ENCODE results near the gene GATAD2B.

Gene GATAD2B

GRCh38 chr1:153803470-153804056 is 119.2 kb downstream of the GATAD2B start:
- ChIA-PET POLR2A (no interaction called here), CTCF (interaction anchor here (1.2 to 2.3 kb wide), 4 partner anchors 9 to 183 kb away, joined by 3 to 9 read pairs (median 8); partner anchors contain the start of genes DENND4B and RAB13)
- DNase-seq (ENCODE audit: low read depth, low spot score) = no peak
- H3K4me3 ChIP-seq (ENCODE audit: low read depth, low read length) = no peak overlapping the region
- TF ChIP-seq, protein P1, sequence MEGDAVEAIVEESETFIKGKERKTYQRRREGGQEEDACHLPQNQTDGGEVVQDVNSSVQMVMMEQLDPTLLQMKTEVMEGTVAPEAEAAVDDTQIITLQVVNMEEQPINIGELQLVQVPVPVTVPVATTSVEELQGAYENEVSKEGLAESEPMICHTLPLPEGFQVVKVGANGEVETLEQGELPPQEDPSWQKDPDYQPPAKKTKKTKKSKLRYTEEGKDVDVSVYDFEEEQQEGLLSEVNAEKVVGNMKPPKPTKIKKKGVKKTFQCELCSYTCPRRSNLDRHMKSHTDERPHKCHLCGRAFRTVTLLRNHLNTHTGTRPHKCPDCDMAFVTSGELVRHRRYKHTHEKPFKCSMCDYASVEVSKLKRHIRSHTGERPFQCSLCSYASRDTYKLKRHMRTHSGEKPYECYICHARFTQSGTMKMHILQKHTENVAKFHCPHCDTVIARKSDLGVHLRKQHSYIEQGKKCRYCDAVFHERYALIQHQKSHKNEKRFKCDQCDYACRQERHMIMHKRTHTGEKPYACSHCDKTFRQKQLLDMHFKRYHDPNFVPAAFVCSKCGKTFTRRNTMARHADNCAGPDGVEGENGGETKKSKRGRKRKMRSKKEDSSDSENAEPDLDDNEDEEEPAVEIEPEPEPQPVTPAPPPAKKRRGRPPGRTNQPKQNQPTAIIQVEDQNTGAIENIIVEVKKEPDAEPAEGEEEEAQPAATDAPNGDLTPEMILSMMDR (IDR thresholded peaks at IDR 0.05; ENCODE audit: insufficient read depth, low read length, missing control alignments) = no peak

DNA sequence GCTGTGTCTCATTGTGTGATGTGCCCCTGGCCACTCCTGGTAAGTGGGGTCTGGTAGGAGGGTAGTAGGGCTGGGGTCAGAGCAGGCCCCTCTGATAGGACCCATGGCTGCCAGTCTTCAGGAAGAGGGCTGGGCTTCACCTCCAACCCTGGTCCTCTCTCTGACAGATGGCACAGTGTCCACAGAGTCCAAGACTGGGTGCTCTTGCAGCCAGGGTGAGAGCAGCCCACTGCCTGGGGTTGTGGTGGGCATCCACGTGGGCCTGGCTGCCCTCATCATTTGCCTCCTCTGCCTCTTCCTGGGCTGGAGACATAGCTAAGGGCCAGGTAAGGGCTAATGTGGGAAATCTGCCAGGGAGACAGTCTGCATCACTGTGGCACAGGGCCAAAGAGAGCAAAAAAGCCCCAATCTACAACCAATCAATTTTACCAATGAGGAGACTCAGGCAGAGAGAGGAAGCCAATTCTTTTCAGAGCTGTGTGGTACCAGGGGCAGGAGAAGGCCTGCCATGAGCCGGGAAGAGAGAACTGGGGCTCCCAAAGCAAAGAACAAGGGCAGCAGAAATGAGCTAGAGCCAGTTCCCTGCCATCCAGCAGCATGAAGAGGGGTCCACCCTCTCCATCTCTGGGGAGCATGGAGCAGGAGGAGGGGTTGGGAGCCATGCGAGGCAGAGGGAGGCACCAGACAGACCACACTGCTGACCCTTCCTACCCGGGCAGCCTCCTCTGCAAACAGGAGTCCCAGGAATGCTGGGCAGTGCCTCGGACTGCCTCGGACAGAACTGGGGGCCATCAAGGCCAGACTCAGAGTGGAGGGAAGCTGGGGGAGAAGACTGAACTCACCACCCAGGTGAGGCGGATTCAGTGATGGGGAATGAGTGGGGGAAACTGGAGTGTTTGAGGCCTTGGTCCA is 120.7 kb downstream of the GATAD2B start:
- H3K4me3 ChIP-seq (ENCODE audit: low read depth, low read length) = no peak overlapping the region
- no peak for DNase-seq (ENCODE audit: low read depth, low spot score)
- ChIA-PET CTCF (interaction anchor here (1.2 to 5.8 kb wide), 6 partner anchors 8 to 185 kb away, joined by 5 to 88 read pairs (median 8); partner anchors contain the start of genes DENND4B and RAB13), POLR2A (interaction anchor here (0.6 to 1.2 kb wide), 3 partner anchors 166 to 222 kb away, joined by 3 to 5 read pairs (median 3); partner anchors contain the start of genes CREB3L4 and RPS27)
- TF ChIP-seq, protein P1 (IDR thresholded peaks at IDR 0.05; ENCODE audit: insufficient read depth, low read length, missing control alignments) = no peak

- ChIA-PET POLR2A (interaction anchor here (1.1 to 1.2 kb wide), 2 partner anchors 166 to 189 kb away, joined by 3 to 5 read pairs; partner anchors contain the start of genes CREB3L4 and RPS27), CTCF (interaction anchor here (1.2 to 5.8 kb wide), 4 partner anchors 8 to 185 kb away, joined by 5 to 88 read pairs (median 6); partner anchors contain the start of gene RAB13)
- DNase-seq (ENCODE audit: low read depth, low spot score) = no peak
- no peak overlapping the region for H3K4me3 ChIP-seq (ENCODE audit: low read depth, low read length)
- TF ChIP-seq, protein P1 (IDR thresholded peaks at IDR 0.05; ENCODE audit: insufficient read depth, low read length, missing control alignments) = no peak
Measured at GRCh38 chr1:153801028-153801625, 121.6 kb downstream of the GATAD2B start.

- no peak overlapping the region for H3K4me3 ChIP-seq (ENCODE audit: low read depth, low read length)
- ChIA-PET POLR2A (no interaction called here), CTCF (interaction anchor here (1.2 to 5.8 kb wide), 4 partner anchors 7 to 186 kb away, joined by 5 to 88 read pairs (median 6); partner anchors contain the start of gene RAB13)
- no peak for DNase-seq (ENCODE audit: low read depth, low spot score)
- TF ChIP-seq, protein P1 (IDR thresholded peaks at IDR 0.05; ENCODE audit: insufficient read depth, low read length, missing control alignments) = no peak
Measured at GRCh38 chr1:153800516-153800915, 122.3 kb downstream of the GATAD2B start.

GRCh38 chr1:153799566-153800465 is 123.0 kb downstream of the GATAD2B start:
- ChIA-PET POLR2A (no interaction called here), CTCF (interaction anchor here (1.4 to 5.8 kb wide), 4 partner anchors 8 to 187 kb away, joined by 5 to 88 read pairs (median 22); partner anchors contain the start of genes RAB13 and SLC39A1)
- no peak overlapping the region for H3K4me3 ChIP-seq (ENCODE audit: low read depth, low read length)
- DNase-seq (ENCODE audit: low read depth, low spot score) = no peak
- TF ChIP-seq, protein P1 (IDR thresholded peaks at IDR 0.05; ENCODE audit: insufficient read depth, low read length, missing control alignments) = no peak

Data from AG04449 (cell line).